GM12801 (cell line): ENCODE data around the gene WNK1.

Source experiments
- TF ChIP-seq, protein P1 (sequence below): IDR thresholded peaks from one replicate; pipeline ENCODE4 v1.5.1; 2011; ENCODE audit warnings: control low read depth; ENCODE audit not compliant: insufficient read length; ENCODE audit errors: extremely low read depth

WNK1 gene

DNA sequence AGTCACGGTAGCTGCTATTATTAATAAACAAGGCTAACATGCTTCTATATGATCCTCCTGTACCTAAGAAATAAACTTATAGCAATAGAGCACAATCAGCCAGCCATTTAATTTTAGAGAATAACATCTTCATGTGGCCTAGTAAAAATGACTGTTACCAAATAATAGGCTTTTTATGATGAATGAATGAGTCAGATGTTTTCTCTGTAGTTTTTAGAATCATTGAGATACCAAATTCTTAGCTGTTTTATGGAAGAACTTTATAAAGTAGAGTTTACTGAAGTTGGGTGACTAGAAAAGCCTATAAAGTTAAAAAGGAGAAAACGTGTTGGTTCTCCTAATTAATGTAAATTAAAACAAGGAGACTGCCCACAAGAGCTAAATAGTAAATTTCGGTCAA, 40.7 kb downstream of the WNK1 start:
- TF ChIP-seq, protein P1, sequence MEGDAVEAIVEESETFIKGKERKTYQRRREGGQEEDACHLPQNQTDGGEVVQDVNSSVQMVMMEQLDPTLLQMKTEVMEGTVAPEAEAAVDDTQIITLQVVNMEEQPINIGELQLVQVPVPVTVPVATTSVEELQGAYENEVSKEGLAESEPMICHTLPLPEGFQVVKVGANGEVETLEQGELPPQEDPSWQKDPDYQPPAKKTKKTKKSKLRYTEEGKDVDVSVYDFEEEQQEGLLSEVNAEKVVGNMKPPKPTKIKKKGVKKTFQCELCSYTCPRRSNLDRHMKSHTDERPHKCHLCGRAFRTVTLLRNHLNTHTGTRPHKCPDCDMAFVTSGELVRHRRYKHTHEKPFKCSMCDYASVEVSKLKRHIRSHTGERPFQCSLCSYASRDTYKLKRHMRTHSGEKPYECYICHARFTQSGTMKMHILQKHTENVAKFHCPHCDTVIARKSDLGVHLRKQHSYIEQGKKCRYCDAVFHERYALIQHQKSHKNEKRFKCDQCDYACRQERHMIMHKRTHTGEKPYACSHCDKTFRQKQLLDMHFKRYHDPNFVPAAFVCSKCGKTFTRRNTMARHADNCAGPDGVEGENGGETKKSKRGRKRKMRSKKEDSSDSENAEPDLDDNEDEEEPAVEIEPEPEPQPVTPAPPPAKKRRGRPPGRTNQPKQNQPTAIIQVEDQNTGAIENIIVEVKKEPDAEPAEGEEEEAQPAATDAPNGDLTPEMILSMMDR: no peak

DNA sequence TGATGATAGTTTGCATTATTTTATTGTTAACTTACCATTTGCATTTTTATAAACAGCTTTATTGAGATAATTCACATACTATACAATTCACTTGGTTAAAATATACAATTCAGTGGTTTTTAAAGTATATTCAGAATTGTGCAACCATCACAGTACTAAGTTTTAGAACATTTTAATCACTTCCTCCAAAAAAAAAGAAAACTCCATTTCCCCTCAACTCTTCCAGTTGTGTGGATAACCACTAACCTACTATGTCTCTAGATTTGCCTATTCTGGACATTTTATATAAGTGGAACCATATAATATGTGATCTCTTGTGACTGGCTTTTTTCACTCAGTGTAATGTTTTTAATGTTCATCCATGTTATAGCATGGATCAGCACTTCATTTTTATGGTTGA, 41.3 kb downstream of the WNK1 start:
- TF ChIP-seq, protein P1: no peak

DNA sequence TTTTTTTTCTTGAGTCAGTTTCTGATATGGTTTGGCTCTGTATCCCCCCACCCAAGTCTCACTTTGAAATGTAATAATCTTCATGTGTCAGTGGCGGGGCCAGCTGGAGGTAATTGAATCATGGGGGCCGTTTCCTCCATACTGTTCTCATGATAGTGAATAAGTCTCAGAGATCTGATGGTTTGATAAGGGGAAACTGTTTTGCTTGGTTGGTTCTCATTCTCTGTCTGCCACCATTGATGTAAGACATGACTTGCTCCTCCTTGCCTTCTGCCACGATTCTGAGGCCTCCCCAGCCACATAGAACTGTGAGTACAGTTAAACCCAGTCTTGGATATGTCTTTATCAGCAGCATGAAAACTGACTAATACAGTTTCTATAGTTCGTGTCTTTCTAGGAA, 42.9 kb downstream of the WNK1 start:
- TF ChIP-seq, protein P1: no peak

DNA sequence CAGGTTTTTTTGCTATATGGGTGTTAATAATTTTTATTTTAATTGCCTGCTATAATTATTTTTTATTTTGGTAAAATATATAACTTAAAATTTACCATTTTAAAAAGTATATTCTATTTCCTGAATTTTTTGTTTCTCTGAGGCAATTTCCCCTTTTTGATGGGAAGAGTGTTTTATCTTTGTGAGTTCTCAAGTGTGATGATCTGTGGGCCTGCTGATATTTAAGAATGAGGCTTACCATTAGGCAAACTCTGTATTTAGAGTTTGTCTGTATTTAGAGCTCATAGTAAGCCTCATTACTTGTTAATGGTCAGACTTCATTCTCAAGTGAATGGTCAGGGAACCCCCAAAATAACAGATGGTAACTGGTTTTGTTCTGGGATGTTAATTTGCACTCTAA, 48.0 kb downstream of the WNK1 start:
- TF ChIP-seq, protein P1: no peak

DNA sequence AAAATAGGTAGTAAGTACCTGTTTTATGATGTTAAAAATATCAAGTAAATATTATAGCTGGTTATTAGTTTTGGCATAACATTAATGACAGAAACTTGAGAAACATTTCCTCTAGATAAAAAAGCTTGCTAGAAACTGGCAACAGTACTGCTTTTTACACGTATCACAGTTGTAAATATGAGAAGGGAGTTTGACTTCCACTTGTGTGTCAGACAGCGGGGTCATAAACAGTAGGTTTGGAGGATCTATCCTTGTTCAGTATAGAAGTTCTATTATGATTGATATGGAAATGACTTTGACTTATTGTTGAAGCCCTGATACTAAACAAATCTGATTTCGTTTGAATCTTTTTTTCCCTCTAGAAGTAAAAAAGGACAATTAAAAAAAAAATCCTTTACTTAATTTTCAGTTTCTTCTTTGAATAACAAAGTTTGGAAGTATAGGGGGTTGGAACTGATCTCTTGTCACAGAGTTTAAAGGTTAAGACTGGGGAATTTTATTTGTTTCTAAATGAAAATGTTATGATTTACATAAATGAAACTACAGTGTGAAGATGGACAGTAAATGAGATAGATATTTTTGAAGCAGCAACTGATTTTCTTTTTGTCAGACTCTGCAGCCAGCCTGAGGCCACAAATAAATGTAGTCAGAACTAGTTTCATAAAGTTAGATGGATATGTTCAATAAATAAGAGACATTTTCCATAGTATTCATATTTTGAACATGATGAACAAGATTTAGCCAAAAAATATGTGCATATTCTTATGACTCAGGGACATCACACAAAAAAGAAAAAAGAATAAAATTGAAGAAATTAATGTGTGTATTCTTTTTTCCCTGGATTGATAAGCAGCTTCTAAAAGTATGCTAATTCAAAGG, 50.1 kb downstream of the WNK1 start:
- TF ChIP-seq, protein P1: no peak

DNA sequence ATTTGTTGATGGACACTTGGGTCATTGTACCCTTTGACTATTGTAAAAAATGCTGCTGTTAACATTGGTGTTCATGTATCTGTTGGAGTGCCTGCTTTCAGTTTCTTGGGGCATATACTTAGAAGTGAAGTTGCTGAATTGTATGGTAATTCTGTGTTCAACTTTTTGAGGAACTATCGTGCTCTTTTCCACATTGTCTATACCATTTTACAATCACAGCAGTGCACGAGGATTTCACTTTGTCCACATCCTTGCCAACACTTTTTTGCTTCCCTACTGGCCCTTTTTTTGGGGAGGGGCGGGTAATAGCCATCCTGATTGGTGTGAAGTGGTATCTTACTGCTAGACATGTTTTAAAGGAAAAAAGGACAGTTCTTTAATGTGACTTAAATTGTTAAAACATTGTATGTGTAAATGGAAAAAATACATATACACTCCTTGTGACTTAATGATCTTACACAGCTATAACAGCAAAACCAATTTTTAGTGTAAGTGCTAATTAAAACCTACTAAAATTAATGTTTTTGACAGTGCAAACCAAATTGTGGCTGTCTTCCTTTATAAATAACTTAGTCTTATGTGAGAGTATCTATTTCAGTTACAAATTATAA, 52.7 kb downstream of the WNK1 start:
- TF ChIP-seq, protein P1: no peak

DNA sequence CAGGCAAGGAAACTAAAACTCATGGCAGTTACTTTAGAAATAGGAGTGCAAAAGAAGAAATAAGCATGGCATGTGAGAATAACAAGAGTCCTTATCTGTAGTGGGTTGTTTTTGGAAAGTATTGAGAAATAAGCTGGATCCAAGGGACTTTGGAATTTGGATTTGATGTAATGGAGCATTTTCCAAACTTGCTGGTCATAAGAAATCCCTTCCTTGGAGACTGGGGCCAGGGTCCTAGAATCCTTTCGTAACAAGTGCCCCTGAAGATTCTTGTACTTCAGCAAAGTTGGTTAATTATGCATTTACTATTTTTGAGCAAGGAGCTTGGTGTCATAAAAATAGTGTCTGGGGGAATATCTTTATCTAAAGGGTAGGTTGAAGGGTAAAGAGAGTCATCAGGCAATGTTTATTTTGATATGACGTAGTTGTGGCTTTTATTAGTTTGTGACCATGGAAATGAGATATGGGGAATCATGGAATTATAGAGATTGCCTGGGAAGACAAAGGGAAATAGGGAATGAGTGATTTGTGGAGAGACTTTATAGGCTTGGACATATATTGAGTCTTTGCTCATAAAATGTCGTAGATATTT, 53.9 kb downstream of the WNK1 start:
- TF ChIP-seq, protein P1: no peak
